GM13976 (cell line): ENCODE measurements around the gene MRGPRX2.

Source experiments
- DNase-seq: peaks from one replicate; pipeline ENCODE4 v3.0.0; 2012; ENCODE audit warnings: low spot score
- CTCF ChIP-seq: IDR thresholded peaks from 2 replicates; pipeline ENCODE4 v1.5.1; 2012; ENCODE audit warnings: borderline replicate concordance, mild to moderate bottlenecking; ENCODE audit not compliant: insufficient read depth; ENCODE audit errors: extremely low read depth, missing control alignments, control extremely low read depth
- in situ Hi-C: fragments of 300-500 bp; cut with MboI; formaldehyde crosslinking; loops from one replicate; pipeline ENCODE4 v1.12.0; 2022; ENCODE audit warnings: low sequenced_read_pairs, mixed read lengths, inconsistent platforms; ENCODE audit not compliant: unreplicated experiment

MRGPRX2 gene

GRCh38 chr11:19100885-19101284, 40.4 kb upstream of the MRGPRX2 start:
- no peak for DNase-seq
- in situ Hi-C loops: no loop called here
- no peak for TF ChIP-seq CTCF

DNA sequence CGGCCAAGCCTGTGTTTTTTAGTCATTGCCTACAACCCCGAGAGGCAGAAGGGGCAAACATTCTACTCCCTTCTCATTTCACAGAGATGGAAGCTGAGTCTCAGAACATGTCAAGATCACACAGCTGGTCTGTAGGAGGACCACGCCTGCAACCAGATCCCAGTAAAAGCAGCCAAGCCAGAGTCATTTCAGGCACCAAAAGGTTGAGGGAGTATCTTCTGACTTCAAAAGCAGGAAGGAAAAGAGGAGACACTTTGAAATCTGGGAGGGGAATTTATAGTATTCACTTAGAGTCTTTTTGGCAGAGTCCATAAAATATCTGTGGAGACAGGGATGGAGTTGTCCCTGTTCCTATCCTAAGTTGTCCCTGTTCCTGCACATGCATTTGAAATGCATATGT, 38.6 kb upstream of the MRGPRX2 start:
- DNase-seq: no peak
- TF ChIP-seq CTCF: no peak
- in situ Hi-C loops: no loop called here

- in situ Hi-C loops: no loop called here
- no peak for DNase-seq
- no peak for TF ChIP-seq CTCF
Measured at GRCh38 chr11:19094859-19095258, 34.3 kb upstream of the MRGPRX2 start.

GRCh38 chr11:19093976-19094375, 33.5 kb upstream of the MRGPRX2 start:
- DNase-seq: no peak
- no peak for TF ChIP-seq CTCF
- in situ Hi-C loops: no loop called here

DNA sequence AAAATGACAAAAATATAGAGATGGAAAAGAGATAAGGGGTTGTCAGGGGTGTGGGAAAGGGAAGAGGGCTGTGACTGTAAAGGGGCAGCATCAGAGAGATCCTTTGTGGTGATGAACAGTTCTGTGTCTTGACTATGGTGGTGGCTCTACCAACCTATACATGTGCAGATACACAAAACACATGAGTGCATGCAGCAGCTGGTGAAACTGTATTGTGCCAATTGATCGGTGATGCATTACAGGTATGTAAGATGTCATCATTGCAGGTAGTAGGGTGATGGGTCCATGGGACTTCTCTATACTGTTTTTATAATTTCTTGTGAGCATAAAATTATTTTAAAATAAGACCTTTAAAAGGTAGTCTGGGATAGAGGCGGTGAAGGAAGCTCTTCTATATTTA, 32.3 kb upstream of the MRGPRX2 start:
- no peak for TF ChIP-seq CTCF
- in situ Hi-C loops: no loop called here
- no peak for DNase-seq

- DNase-seq: no peak
- no peak for TF ChIP-seq CTCF
- in situ Hi-C loops: no loop called here
Measured at GRCh38 chr11:19092342-19092741, 31.8 kb upstream of the MRGPRX2 start.

DNA sequence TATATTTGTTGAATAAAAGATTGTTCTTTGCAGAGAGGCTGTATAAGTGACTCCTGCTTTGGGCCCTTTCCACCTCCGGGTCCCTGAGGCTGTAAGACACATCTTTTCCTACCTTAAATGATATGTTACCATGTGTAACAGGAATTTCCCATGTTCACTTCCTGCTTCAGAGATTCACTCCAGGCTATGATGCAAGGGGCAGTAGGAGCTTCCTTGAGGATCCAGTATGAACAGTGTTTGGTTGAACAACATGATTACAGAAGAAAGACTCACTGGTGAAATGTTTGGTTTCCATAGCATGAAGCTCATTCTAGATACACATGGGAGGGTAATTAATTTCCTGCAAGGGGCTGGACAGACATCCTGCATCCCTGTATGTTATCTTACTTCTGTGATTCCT, 30.8 kb upstream of the MRGPRX2 start:
- no peak for DNase-seq
- no peak for TF ChIP-seq CTCF
- in situ Hi-C loops: no loop called here
